ENCODE results near the gene LONP1.
"Not testable (repeated sequence)": the region's sequence is repeated elsewhere in the genome, so short reads cannot be mapped to it uniquely, and the experiment has no call there.

Gene LONP1

GRCh38 chr19:5707576-5708575 is 12.1 kb downstream of the LONP1 start:
- no peak for DNase-seq

DNA sequence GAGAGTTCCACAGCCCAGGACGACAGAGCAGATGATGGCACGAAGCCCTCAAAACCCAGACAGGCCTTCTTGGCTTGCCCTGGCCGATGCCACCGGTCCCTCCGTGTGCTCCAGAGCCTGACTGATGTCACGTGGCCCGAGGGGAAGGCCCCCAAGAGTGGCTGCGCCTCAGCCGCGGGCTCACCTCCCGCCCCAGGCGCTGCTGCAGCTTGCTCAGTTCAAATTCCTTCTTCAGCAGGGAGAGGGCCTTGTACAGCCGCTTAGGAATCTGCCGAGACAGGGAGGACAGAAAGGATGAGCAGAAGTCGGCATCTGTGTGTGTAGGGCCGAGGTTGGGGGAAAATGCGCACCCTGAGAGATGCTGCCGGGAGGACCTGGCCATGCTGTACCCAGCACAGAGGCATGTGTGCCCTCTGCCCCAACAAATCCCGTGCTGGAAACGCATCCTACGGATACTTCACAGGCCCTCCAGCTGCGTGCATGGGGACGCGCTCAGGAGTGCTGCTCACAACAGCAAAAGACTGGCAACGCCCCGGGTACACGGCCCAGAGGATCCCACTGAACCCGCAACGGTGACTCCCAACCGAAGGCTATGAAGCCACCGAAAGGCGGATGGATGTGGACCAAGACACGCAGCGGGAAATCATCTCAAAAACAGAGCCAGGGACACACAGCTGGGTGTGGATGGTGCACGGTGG is 12.9 kb downstream of the LONP1 start:
- no peak for DNase-seq

DNA sequence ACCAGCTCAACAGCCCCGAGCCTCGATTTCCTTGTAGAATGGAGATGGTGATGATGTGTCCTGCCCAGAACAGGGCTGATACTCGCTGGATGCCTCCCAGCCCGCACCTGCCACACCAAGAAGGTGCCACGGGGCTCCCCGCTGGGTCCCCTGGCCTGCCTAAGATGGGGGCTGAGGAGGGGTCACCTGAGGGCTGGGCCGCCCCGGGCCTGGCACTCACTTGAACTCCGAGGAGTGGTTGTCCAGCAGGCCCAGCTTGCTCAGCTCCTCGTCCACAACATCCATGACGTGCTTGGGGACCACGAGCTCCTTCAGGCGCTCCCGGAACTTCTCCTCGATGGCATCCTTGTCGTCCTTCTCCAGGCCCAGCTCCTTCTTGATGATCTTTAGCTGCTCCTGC is 14.4 kb downstream of the LONP1 start:
- no peak for DNase-seq

DNA sequence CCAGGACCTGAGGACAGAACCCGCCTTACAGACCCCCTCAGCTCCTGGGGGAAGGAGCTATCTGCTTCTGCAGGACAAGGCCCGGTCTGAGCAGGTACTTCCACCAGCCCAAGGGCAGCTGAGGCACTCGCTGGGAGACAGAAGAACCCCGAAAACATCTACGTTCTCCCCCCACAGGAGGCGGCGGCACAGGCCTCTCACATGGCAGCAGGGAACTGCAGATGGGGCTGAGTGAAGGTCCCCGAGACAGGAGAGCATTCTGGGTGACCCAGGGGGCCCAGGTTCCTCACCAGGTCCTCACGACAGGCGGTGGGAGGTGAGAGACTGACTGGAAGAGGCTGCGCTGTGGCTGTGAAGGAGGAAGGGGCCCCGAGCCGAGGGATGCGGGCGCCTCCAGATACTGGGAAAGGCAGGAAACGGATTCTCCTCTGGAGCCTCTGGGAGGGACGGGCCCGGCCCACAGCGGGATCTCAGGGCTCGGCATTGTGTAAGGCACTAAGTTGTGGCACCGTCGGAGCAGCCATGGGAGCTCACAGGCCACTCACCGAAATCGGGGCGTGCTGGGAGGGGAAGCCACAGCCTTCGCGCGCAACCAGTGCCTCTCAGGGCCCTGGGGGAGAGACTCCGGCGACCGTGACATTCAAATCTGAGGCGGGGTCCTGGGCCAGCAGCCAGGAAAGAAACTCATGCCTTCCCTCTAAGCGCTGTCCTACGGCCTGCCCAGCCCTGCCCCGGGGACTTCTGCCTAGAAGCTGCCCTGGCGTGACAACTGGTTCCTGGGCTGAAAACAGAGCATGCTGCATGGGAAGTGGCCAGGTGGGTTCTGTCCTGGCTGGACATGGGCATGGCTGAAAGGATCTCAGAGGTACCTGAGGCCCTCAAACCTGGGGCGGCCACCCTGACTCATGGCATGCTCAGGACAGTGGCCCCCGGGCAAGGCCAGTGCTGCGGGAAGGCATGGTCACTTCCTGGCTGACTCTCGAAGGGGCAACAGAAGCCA is 15.8 kb downstream of the LONP1 start:
- DNase-seq, result no peak

DNA sequence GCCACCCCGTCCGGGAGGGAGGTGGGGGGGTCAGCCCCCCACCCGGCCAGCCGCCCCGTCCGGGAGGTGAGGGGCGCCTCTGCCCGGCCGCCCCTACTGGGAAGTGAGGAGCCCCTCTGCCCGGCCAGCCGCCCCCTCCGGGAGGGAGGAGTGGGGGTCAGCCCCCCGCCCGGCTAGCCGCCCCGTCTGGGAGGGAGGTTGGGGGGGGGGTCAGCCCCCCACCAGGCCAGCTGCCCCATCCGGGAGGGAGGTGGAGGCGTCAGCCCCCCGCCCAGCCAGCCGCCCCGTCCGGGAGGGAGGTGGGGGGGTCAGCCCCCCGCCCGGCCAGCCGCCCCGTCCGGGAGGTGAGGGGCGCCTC is 17.9 kb downstream of the LONP1 start:
- not testable (repeated sequence) for DNase-seq

DNA sequence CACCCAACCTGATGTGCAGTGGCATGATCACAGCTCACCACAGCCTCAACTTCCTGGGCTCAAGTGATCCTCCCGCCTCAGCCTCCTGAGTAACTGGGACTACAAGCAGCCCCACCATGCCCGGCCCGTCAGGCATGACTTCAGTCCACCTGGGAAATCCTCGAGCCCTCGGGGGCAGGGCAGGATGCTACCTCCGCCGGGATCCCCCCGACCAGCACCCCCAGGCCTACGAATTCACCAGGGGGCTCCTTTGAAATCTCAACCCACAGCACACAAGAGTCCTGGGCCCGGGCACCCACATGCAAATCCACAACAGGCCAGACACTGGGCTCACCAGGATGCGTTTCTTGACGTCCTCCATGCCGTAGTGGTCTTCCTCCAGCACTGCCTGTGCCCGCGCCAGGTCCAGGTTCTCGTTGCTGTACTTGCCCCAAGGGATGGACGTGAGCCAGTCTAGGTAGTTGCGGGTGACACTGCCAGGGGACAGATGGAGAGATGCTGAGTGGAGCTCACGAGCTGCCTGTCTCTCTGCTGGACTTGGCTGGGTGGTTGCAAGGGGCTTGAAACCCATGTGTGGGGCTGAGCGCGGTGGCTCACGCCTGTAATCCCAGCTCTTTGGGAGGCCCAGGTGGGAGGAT is 19.4 kb downstream of the LONP1 start:
- no peak for DNase-seq

- DNase-seq, result no peak
Measured at GRCh38 chr19:5698635-5699422, 21.1 kb downstream of the LONP1 start.

DNA sequence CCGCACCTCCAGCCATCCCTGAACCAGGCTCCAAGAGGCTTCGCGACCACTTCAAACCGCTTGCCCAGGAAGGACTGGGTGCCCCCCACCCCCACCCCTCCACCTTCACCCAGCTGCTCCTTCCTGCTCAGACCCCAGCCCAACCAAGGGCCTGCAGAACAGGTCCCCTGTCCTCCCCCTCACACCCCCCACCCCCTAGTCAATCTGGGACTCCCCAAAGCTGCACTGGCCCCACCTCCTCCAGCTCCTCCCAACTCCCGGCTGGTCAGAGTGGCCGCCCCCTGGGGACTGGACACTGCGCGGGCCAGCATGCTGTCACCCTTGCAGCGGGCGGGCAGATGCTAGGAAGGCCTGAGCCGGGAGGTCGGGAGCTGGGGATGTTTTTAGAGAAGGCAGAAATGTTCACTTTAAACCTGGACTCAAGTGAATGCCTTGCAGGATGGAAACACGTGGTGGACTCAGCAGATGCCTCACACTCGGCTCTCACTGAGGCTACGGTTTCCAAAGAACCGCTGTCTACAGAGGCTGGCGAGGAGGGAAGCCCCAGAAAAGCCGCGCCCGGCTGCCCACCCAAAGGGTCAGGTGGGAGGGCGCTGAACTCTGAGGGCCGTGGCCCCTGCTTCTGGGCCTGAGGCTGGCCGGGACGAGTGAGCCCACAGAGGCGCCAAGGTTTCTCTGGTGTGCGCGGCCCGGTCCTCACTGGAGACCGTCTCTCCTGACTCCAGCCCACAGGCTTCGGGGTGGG is 21.9 kb downstream of the LONP1 start:
- no peak for DNase-seq

GRCh38 chr19:5697022-5697889 is 22.7 kb downstream of the LONP1 start:
- no peak for DNase-seq

GRCh38 chr19:5696196-5697021 is 23.5 kb downstream of the LONP1 start:
- DNase-seq, result no peak

- no peak for DNase-seq
Measured at GRCh38 chr19:5695649-5696195, 24.2 kb downstream of the LONP1 start.

- DNase-seq, result no peak
Measured at GRCh38 chr19:5694956-5695648, 24.8 kb downstream of the LONP1 start.

- no peak for DNase-seq
Measured at GRCh38 chr19:5694167-5694955, 25.6 kb downstream of the LONP1 start.

DNA sequence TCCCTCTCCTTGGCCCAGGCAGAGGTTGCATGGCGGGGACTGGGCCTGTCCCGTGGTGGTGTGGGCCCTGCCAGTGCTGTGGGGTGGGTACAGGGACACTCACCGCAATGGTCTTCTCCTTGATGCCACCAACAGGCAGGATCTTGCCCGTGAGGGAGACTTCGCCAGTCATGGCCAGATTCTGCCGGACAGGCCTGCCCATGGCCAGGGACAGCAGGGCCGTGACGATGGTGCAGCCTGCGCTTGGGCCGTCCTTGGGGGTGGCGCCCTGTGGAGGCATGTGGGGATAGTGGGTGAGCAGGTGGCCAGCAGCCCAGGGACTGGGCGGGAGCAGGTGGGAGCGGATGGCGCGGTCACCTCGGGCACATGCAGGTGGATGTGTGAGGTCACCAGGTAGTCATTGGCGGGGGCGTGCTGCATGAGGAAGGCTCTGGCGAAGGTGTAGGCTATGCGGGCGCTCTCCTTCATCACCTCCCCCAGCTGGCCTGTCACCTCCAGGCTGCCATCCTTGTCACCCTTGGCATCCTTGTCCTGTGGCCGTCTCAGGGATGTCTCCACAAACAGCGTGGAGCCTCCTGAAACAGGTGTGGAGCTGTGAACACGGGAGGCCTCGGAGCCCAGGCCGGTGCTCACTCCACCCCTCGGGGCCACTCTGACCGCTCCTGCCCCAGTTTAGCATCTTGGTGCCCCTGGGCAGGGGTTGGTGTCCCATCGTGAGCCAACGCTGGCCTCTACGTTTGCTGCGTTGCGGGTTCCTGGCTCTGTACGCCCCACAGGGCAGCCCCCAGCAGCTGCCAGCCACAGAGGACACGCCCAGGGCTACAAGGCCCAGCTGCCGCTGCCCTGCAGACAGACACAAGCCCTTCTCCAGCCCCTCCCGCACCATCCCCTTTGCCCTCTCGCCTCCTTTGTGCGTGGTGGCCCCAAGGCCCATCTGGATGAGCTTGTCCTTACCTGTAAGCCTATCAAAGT is 26.5 kb downstream of the LONP1 start:
- no peak for DNase-seq

- DNase-seq, result no peak
Measured at GRCh38 chr19:5692723-5693194, 27.2 kb downstream of the LONP1 start.

Measured in suppressor macrophage treated with lipopolysaccharide for 1 hour (primary cell).